ENCODE data around the gene LINS1.

GRCh38 chr15:100598655-100599054 lies 3.3 kb downstream of the LINS1 start:
- TF ChIP-seq CTCF (IDR thresholded peaks at IDR 0.05) = no peak
- no peak for TF ChIP-seq POLR2A (IDR thresholded peaks at IDR 0.05)
